T47D (cell line): ENCODE measurements around the gene SRD5A1.

Experiments used
- DNase-seq, 2 experiments: peaks; one replicate each; pipeline versions ENCODE4 v3.0.0 to v3.0.0-alpha.2; 2011 to 2012; ENCODE audit warnings: low read depth in 1 of 2, low spot score in 1 of 2
- JUND ChIP-seq: IDR thresholded peaks from 2 replicates; pipeline ENCODE4 v1.6.1; 2012; ENCODE audit warnings: low read depth
- in situ Hi-C: cut with HindIII; loops from 2 replicates; pipeline ENCODE4 v1.10.0; 2016; ENCODE audit warnings: low sequenced_read_pairs, low pct_unique_long_range_greater_than_20kb

The SRD5A1 gene

GRCh38 chr5:6611334-6612256, 21.6 kb upstream of the SRD5A1 start:
- in situ Hi-C loops, result no loop called here
- no peak for TF ChIP-seq JUND
- no peak for DNase-seq

- no peak for DNase-seq
- TF ChIP-seq JUND, result no peak
- in situ Hi-C loops, result no loop called here
Observed at GRCh38 chr5:6615034-6615815, 18.0 kb upstream of the SRD5A1 start.

- no peak for TF ChIP-seq JUND
- no peak for DNase-seq
- in situ Hi-C loops, result no loop called here
Observed at GRCh38 chr5:6616632-6617031, 16.6 kb upstream of the SRD5A1 start.

GRCh38 chr5:6623228-6623627, 10.0 kb upstream of the SRD5A1 start:
- in situ Hi-C loops, result no loop called here
- no peak for TF ChIP-seq JUND
- DNase-seq, result no peak

GRCh38 chr5:6623941-6624340, 9.3 kb upstream of the SRD5A1 start:
- in situ Hi-C loops, result no loop called here

GRCh38 chr5:6626508-6626907, 6.7 kb upstream of the SRD5A1 start:
- DNase-seq, result no peak
- TF ChIP-seq JUND, result no peak
- in situ Hi-C loops, result no loop called here

More at GRCh38 chr5:6623941-6624340, 9.3 kb upstream of the SRD5A1 start:
- TF ChIP-seq JUND, result no peak
- no peak for DNase-seq

- no peak for DNase-seq
- no peak for TF ChIP-seq JUND
- in situ Hi-C loops, result no loop called here
Observed at GRCh38 chr5:6631441-6631840, 1.8 kb upstream of the SRD5A1 start.

GRCh38 chr5:6632324-6632887, 834 bp upstream of the SRD5A1 start:
- TF ChIP-seq JUND, result no peak
- DNase-seq, result peak; percentile 14 to 62
- in situ Hi-C loops, result no loop called here

GRCh38 chr5:6633469-6634245, 417 bp downstream of the SRD5A1 start:
- in situ Hi-C loops, result no loop called here
- no peak for TF ChIP-seq JUND
- DNase-seq, result no peak

GRCh38 chr5:6634306-6634705, 1.1 kb downstream of the SRD5A1 start:
- DNase-seq, result no peak
- no peak for TF ChIP-seq JUND
- in situ Hi-C loops, result no loop called here

GRCh38 chr5:6634788-6635430, 1.7 kb downstream of the SRD5A1 start:
- in situ Hi-C loops, result no loop called here
- DNase-seq, result no peak

GRCh38 chr5:6636293-6636692, 3.1 kb downstream of the SRD5A1 start:
- DNase-seq, result peak in 1 of 2 experiments; percentile 83
- in situ Hi-C loops, result no loop called here
- no peak for TF ChIP-seq JUND

More at GRCh38 chr5:6634788-6635430, 1.7 kb downstream of the SRD5A1 start:
- no peak for TF ChIP-seq JUND
